Activated B cell treated with CpG ODN at 0.5 μM for 24 hours (primary cell): Measurements from ENCODE around the gene SHQ1. TPM values are rescaled to one million over a fixed set of nuclear protein-coding genes. Genes with fewer than 3 reads are reported as not detected.

Source experiments
- ATAC-seq: fragments of 200-7000 bp; cut with Tn5 transposase; one replicate; pipeline ENCODE4 v1.10.0; 2021; ENCODE audit warnings: low read depth, mild to moderate bottlenecking, moderate library complexity
- CTCF ChIA-PET: fragments of 350-600 bp; sonication (Branson Sonifier 250); formaldehyde crosslinking; loops from one replicate; lab custom pipeline; 2021; ENCODE audit warnings: antibody characterized with exemption; lab: Charles Lee
- POLR2A ChIA-PET: fragments of 350-600 bp; sonication (Branson Sonifier 250); formaldehyde crosslinking; loops from one replicate; lab custom pipeline; 2021; ENCODE audit warnings: antibody characterized with exemption; lab: Charles Lee
- DNase-seq: peaks from one replicate; pipeline ENCODE4 v3.0.0; 2022
- H3K27ac Mint-ChIP-seq: one replicate; pipeline ENCODE4 v1.8.0; 2020; ENCODE audit warnings: mixed read lengths
- H3K27me3 Mint-ChIP-seq: one replicate; pipeline ENCODE4 v1.8.0; 2021; ENCODE audit warnings: mixed read lengths
- H3K36me3 Mint-ChIP-seq: one replicate; pipeline ENCODE4 v1.8.0; 2021; ENCODE audit warnings: low read depth, mixed read lengths
- H3K4me1 Mint-ChIP-seq: one replicate; pipeline ENCODE4 v1.8.0; 2021; ENCODE audit warnings: mixed read lengths
- H3K4me3 Mint-ChIP-seq: one replicate; pipeline ENCODE4 v1.8.0; 2020; ENCODE audit warnings: mild to moderate bottlenecking, mixed read lengths
- H3K9me3 Mint-ChIP-seq: one replicate; pipeline ENCODE4 v1.8.0; 2020; ENCODE audit warnings: mixed read lengths
- CTCF ChIP-seq: fragments of 200-600 bp; IDR thresholded peaks from one replicate; pipeline ENCODE4 v1.8.0; 2022; ENCODE audit warnings: antibody characterized with exemption, mild to moderate bottlenecking
- intact Hi-C: fragments of 100-400 bp; cut with micrococcal nuclease; formaldehyde crosslinking; loops from one replicate; pipeline ENCODE4 v1.15.1; 2024
- total RNA-seq: library from RNA; stranded (reverse); gene quantifications from 2 replicates; pipeline ENCODE4 v1.2.3, GENCODE V29; 2022

SHQ1 gene
- total RNA-seq, 1 donor from 2014 or later, result 25.3 TPM

- intact Hi-C loops, result no loop called here
- ATAC-seq, result no peak
- POLR2A ChIA-PET, result no interaction called here
- Mint-ChIP-seq H3K9me3 (no peaks in the 10 kb centered on the region), H3K4me3 (no peak overlapping the region), H3K27ac (no peak overlapping the region), H3K27me3 (no peaks in the 10 kb centered on the region), H3K4me1 (no peaks in the 10 kb centered on the region), H3K36me3 (peaks cover 20% of the 10 kb centered on the region)
- CTCF ChIA-PET, result no interaction called here
- no peak for DNase-seq
- TF ChIP-seq CTCF, result no peak
These were observed 78.3 kb downstream of the SHQ1 start for GRCh38 chr3:72769758-72770540.

GRCh38 chr3:72768936-72769335 lies 79.3 kb downstream of the SHQ1 start:
- H3K27ac Mint-ChIP-seq, result no peak overlapping the region
- CTCF ChIA-PET, result no interaction called here
- H3K27me3 Mint-ChIP-seq, result no peaks in the 10 kb centered on the region
- intact Hi-C loops, result no loop called here
- H3K9me3 Mint-ChIP-seq, result no peaks in the 10 kb centered on the region
- ATAC-seq, result no peak
- H3K4me1 Mint-ChIP-seq, result no peaks in the 10 kb centered on the region
- no peak for DNase-seq
- no peak for TF ChIP-seq CTCF
- peaks cover 24% of the 10 kb centered on the region for H3K36me3 Mint-ChIP-seq
- POLR2A ChIA-PET, result no interaction called here
- H3K4me3 Mint-ChIP-seq, result no peak overlapping the region

GRCh38 chr3:72768481-72768880 lies 79.8 kb downstream of the SHQ1 start:
- ATAC-seq, result no peak
- no peaks in the 10 kb centered on the region for H3K9me3 Mint-ChIP-seq
- H3K27me3 Mint-ChIP-seq, result no peaks in the 10 kb centered on the region
- H3K36me3 Mint-ChIP-seq, result peaks cover 28% of the 10 kb centered on the region
- H3K27ac Mint-ChIP-seq, result no peak overlapping the region
- POLR2A ChIA-PET, result no interaction called here
- no peak for DNase-seq
- CTCF ChIA-PET, result no interaction called here
- H3K4me3 Mint-ChIP-seq, result no peak overlapping the region
- TF ChIP-seq CTCF, result no peak
- intact Hi-C loops, result no loop called here
- H3K4me1 Mint-ChIP-seq, result no peaks in the 10 kb centered on the region

- ATAC-seq (no peak), DNase-seq (no peak)
- Mint-ChIP-seq H3K27ac (no peak overlapping the region), H3K36me3 (peaks cover 31% of the 10 kb centered on the region), H3K9me3 (no peaks in the 10 kb centered on the region), H3K27me3 (no peaks in the 10 kb centered on the region), H3K4me3 (no peak overlapping the region), H3K4me1 (no peaks in the 10 kb centered on the region)
- intact Hi-C loops, result no loop called here
- POLR2A ChIA-PET, result no interaction called here
- CTCF ChIA-PET, result no interaction called here
- TF ChIP-seq CTCF, result no peak
These were observed 80.2 kb downstream of the SHQ1 start for GRCh38 chr3:72768006-72768441.

GRCh38 chr3:72766866-72767265 lies 81.4 kb downstream of the SHQ1 start:
- ATAC-seq (no peak), DNase-seq (no peak)
- Mint-ChIP-seq H3K4me3 (no peak overlapping the region), H3K4me1 (no peaks in the 10 kb centered on the region), H3K36me3 (peaks cover 35% of the 10 kb centered on the region), H3K9me3 (no peaks in the 10 kb centered on the region), H3K27ac (no peak overlapping the region), H3K27me3 (peaks cover 7% of the 10 kb centered on the region)
- intact Hi-C loops, result no loop called here
- no peak for TF ChIP-seq CTCF
- POLR2A ChIA-PET, result no interaction called here
- CTCF ChIA-PET, result no interaction called here
